Measurements from ENCODE around the gene SPATS2. TPM values are rescaled to one million over a fixed set of nuclear protein-coding genes. Genes with fewer than 3 reads are reported as not detected.
"Not testable (repeated sequence)": the region's sequence is repeated elsewhere in the genome, so short reads cannot be mapped to it uniquely, and the experiment has no call there.

The SPATS2 gene
- total and polyA plus RNA-seq, 2 of the 4 experiments (the other 2 are of a cell fraction), result 50.6 to 63.3 TPM

DNA sequence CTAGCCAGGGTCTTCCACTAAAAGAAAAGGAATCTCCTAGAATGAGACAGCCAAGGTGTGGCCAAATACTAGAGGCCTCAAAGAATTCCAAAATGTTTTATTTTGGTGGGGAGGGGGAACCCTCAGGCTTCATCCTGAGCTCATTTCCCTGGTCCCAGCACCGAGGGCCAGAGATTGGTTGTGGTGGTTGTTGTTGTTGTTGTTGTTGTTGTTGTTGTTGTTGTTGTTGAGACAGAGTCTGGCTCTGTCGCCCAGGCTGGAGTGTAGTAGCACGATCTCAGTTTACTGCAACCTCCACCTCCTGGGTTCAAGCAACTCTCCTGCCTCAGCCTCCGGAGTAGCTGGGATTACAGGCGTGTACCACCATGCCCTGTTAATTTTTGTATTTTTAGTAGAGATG is 166.9 kb downstream of the SPATS2 start:
- H3K36me3 ChIP-seq (ENCODE audit: control insufficient read depth, insufficient read depth, low read length); H2AK5ac ChIP-seq (ENCODE audit: low read depth, low read length); DNase-seq; H2BK5ac ChIP-seq (ENCODE audit: low read depth, low read length, poor library complexity, severe bottlenecking); ATAC-seq (ENCODE audit: low read depth); H2BK120ac ChIP-seq (ENCODE audit: low read depth, low read length); H3K79me1 ChIP-seq (ENCODE audit: low read depth in 1 of 2, low read length in 2 of 2); H3K4me2 ChIP-seq (ENCODE audit: low read depth, low read length); POLR2A ChIA-PET (ENCODE audit: unreplicated experiment); H2BK15ac ChIP-seq (ENCODE audit: low read depth, low read length); H3K4ac ChIP-seq (ENCODE audit: low read depth, low read length); H3K14ac ChIP-seq (replicated peaks; ENCODE audit: low read depth, low read length); H2AK9ac ChIP-seq (replicated peaks; ENCODE audit: low read depth, low read length, poor library complexity); H3K9me3 ChIP-seq (ENCODE audit: control insufficient read depth, insufficient read depth, low read length); in situ Hi-C loops (cut with MboI; ENCODE audit: low sequenced_read_pairs); H3K9me1 ChIP-seq (ENCODE audit: insufficient read depth, low read length); dilution Hi-C loops (cut with HindIII; ENCODE audit: low sequenced_read_pairs, unreplicated experiment); H3K56ac ChIP-seq (ENCODE audit: extremely low read depth, insufficient read depth, low read length); intact Hi-C loops (cut with micrococcal nuclease); H4K8ac ChIP-seq (ENCODE audit: low read depth in 2 of 2, low read length in 2 of 2); H3K27ac ChIP-seq (ENCODE audit: insufficient read depth, low read length); H4K5ac ChIP-seq (ENCODE audit: low read depth, low read length); H3K18ac ChIP-seq (ENCODE audit: low read depth, low read length); H3K4me1 ChIP-seq (ENCODE audit: control insufficient read depth, insufficient read depth, low read length); H4K91ac ChIP-seq (ENCODE audit: insufficient read depth, low read depth, low read length); H2BK20ac ChIP-seq (ENCODE audit: low read depth, low read length); H2AFZ ChIP-seq (replicated peaks; ENCODE audit: low read length, poor library complexity); H4K20me1 ChIP-seq (ENCODE audit: insufficient read depth, low read length); H3K23ac ChIP-seq (ENCODE audit: low read depth, low read length); H3K4me3 ChIP-seq (ENCODE audit: insufficient read depth, low read depth, low read length); BruUV-seq (replicated peaks); H3K9ac ChIP-seq (ENCODE audit: low read depth, low read length): not testable (repeated sequence)
- CTCF ChIA-PET, result interaction anchor here (0.6 to 1.7 kb wide), 2 partner anchors 19 to 20 kb away, joined by 3 to 4 read pairs; no protein-coding TSS in a partner anchor
- H3K27me3 ChIP-seq (ENCODE audit: control insufficient read depth, insufficient read depth, low read length), result peaks cover 19% of the 10 kb centered on the region
- WGBS, 2 experiments (ENCODE audit: extremely low coverage in 2 of 2, insufficient read length in 1 of 2), result 100% methylated on average over 1 of the region's 5 CpGs; no CpG with 5 or more reads in 1 of the 2 experiments

Data from IMR-90 (cell line).